Epithelial cell of esophagus (primary cell): Measurements from ENCODE around the gene PCSK6.
"Not testable (repeated sequence)": the region's sequence is repeated elsewhere in the genome, so short reads cannot be mapped to it uniquely, and the experiment has no call there.

Source experiments
- DNase-seq: peaks from one replicate; pipeline ENCODE4 v3.0.0; 2010; ENCODE audit warnings: low read depth
- H3K4me3 ChIP-seq: 2 replicates; pipeline ENCODE4 v1.5.1; 2011; ENCODE audit warnings: mild to moderate bottlenecking, low read length, control low read depth
- CTCF ChIP-seq: IDR thresholded peaks from 2 replicates; pipeline ENCODE4 v1.5.1; 2011; ENCODE audit warnings: low read depth, mild to moderate bottlenecking, low read length, control low read depth, inconsistent platforms; ENCODE audit not compliant: insufficient read depth; ENCODE audit errors: missing control alignments

The PCSK6 gene

GRCh38 chr15:101406036-101406435, 83.5 kb downstream of the PCSK6 start:
- DNase-seq, result no peak
- no peak for TF ChIP-seq CTCF
- H3K4me3 ChIP-seq, result no peak overlapping the region

- TF ChIP-seq CTCF, result no peak
- no peak for DNase-seq
- no peak overlapping the region for H3K4me3 ChIP-seq
Observed at GRCh38 chr15:101404245-101404644, 85.3 kb downstream of the PCSK6 start.

GRCh38 chr15:101402883-101403282, 86.6 kb downstream of the PCSK6 start:
- not testable (repeated sequence) for DNase-seq, H3K4me3 ChIP-seq

GRCh38 chr15:101401286-101401685, 88.2 kb downstream of the PCSK6 start:
- TF ChIP-seq CTCF, result no peak
- no peak overlapping the region for H3K4me3 ChIP-seq
- DNase-seq, result no peak

- H3K4me3 ChIP-seq, result no peak overlapping the region
- no peak for TF ChIP-seq CTCF
- DNase-seq, result no peak
Observed at GRCh38 chr15:101399431-101399830, 90.1 kb downstream of the PCSK6 start.

GRCh38 chr15:101398247-101398646, 91.3 kb downstream of the PCSK6 start:
- TF ChIP-seq CTCF, result no peak

GRCh38 chr15:101397521-101398003, 91.9 kb downstream of the PCSK6 start:
- TF ChIP-seq CTCF, result no peak
- H3K4me3 ChIP-seq, result no peak overlapping the region

More at GRCh38 chr15:101398247-101398646, 91.3 kb downstream of the PCSK6 start:
- no peak for DNase-seq
- no peak overlapping the region for H3K4me3 ChIP-seq

More at GRCh38 chr15:101397521-101398003, 91.9 kb downstream of the PCSK6 start:
- DNase-seq, result no peak
